ENCODE results near the gene ST7.

The ST7 gene

DNA sequence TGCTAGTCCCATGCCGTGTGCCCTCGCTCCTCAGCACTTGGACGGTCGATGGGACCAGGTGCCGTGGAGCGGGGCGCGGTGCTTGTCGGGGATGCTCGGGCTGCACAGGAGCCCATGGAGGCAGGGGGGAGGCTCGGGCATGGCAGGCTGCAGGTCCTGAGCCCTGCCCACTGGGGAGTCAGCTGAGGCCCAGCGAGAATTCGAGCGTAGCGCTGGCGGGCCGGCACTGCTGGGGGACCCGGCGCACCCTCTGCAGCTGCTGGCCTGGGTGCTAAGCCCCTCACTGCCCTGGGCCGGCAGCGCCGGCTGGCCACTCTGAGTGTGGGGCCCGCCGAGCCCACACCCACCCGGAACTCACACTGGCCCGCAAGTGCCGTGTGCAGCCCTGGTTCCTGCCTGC lies 44.7 kb downstream of the ST7 start:
- TF ChIP-seq, protein P1, sequence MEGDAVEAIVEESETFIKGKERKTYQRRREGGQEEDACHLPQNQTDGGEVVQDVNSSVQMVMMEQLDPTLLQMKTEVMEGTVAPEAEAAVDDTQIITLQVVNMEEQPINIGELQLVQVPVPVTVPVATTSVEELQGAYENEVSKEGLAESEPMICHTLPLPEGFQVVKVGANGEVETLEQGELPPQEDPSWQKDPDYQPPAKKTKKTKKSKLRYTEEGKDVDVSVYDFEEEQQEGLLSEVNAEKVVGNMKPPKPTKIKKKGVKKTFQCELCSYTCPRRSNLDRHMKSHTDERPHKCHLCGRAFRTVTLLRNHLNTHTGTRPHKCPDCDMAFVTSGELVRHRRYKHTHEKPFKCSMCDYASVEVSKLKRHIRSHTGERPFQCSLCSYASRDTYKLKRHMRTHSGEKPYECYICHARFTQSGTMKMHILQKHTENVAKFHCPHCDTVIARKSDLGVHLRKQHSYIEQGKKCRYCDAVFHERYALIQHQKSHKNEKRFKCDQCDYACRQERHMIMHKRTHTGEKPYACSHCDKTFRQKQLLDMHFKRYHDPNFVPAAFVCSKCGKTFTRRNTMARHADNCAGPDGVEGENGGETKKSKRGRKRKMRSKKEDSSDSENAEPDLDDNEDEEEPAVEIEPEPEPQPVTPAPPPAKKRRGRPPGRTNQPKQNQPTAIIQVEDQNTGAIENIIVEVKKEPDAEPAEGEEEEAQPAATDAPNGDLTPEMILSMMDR (IDR thresholded peaks at IDR 0.05; ENCODE audit: low read depth, low read length, missing control alignments): no peak
- in situ Hi-C loops (cut with HindIII; ENCODE audit: low sequenced_read_pairs): no loop called here
- no peak for DNase-seq (ENCODE audit: low read depth)
- H3K4me3 ChIP-seq (ENCODE audit: low read depth, low read length): no peak overlapping the region

DNA sequence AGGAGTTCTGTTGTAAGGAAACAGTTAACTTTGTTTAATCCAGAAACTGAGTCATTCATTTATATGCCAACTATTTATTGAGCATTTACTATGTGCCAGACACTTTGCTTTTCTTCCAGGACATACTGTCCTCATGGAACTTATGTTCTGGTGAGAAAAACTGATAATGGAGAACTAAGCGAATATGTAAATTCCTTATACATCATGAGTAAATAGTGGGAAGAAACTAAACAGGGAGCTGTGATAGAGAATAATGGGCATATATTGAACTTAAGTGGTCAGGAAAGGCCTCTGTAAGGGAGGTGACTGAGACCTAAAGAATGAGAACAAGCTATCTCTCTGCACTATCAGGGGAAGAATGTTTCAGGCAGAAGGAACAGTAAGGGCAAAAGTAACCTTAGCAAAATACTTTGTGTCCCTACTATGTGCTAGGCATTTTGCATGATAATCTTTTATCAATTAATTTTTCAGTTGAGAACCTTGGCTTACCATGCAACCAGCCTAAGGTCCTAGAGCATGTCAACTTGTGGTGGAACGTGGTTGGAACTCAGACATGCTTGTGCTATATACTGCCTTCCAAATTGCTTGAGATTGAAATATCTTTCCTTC lies 45.4 kb downstream of the ST7 start:
- in situ Hi-C loops (cut with HindIII; ENCODE audit: low sequenced_read_pairs): no loop called here
- no peak overlapping the region for H3K4me3 ChIP-seq (ENCODE audit: low read depth, low read length)
- no peak for DNase-seq (ENCODE audit: low read depth)
- TF ChIP-seq, protein P1 (IDR thresholded peaks at IDR 0.05; ENCODE audit: low read depth, low read length, missing control alignments): no peak

DNA sequence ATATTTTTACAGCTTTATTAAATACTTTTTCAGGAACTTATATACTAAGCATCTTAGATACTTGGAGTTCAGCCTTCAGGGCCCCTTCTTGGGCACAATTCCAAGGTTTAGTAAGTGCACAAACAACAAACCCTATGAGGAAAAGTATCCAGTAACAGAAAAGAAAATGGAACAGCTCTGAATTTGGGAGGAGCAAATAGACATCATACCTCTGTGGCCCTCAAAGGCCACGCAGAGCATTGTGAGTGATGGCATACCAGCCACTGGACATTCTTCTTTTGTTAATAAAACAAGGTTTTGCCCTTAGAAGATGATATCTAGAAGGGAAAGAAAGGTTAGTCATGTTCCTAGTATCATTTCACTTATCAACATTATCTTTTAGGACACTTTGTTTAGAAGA lies 46.0 kb downstream of the ST7 start:
- no peak for DNase-seq (ENCODE audit: low read depth)
- in situ Hi-C loops (cut with HindIII; ENCODE audit: low sequenced_read_pairs): no loop called here
- no peak overlapping the region for H3K4me3 ChIP-seq (ENCODE audit: low read depth, low read length)
- TF ChIP-seq, protein P1 (IDR thresholded peaks at IDR 0.05; ENCODE audit: low read depth, low read length, missing control alignments): no peak

DNA sequence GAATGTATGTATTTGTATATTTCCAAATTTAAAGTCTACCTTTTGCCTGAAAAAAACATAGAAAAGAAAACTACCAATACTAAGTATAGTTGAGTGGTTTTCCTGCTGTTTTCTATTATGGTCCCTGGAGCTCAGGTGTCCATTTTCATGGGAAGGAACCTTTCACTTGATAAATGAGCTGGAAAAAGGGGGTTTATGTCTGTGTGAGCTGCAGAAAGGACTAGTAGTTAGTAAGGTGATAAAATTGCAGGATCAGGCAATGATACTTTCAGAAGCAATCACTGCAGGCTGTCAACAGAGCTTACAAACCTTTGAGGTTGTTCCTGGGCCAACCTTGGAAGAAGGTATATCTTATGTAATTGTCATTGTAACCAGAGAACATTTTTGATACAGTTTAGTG lies 48.0 kb downstream of the ST7 start:
- in situ Hi-C loops (cut with HindIII; ENCODE audit: low sequenced_read_pairs): no loop called here
- H3K4me3 ChIP-seq (ENCODE audit: low read depth, low read length): no peak overlapping the region
- TF ChIP-seq, protein P1 (IDR thresholded peaks at IDR 0.05; ENCODE audit: low read depth, low read length, missing control alignments): no peak
- DNase-seq (ENCODE audit: low read depth): no peak

DNA sequence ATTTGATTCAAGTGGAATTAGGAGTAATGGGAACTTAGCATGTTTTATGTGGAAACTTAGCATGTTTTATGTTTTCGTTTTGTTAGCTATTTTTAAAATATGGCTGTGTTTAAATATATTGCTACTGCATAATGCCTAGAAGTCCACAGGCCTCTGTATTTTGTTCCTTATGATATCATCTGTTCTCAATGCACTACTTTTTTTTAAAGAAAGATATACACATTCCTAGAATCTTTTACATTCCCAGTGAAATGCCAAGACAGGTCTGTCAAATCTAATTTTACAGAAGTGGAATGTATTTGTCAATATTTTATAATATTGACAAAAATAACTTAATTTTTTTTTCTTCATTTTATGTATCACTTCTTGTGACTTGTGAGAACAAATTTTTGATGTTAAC lies 51.6 kb downstream of the ST7 start:
- TF ChIP-seq, protein P1 (IDR thresholded peaks at IDR 0.05; ENCODE audit: low read depth, low read length, missing control alignments): no peak
- no peak for DNase-seq (ENCODE audit: low read depth)
- in situ Hi-C loops (cut with HindIII; ENCODE audit: low sequenced_read_pairs): no loop called here
- H3K4me3 ChIP-seq (ENCODE audit: low read depth, low read length): no peak overlapping the region

DNA sequence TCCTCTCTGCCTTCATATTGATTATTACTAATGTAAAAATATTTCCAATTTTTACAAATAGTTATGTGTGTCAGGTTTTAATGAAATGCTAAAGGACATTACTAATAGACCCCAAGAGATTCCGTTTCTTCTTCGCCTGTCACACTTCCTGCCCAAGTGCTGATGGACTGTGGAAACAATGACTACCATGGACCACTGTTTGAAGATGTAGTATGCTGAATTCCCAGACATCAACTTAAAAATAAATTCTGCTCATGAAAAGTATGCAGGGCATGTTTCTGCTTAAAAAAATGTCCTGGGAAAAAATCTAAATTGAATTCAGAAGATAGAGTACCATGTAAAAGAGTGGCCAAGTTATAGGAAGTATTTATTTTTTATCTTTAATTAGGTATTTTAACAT lies 52.1 kb downstream of the ST7 start:
- DNase-seq (ENCODE audit: low read depth): no peak
- in situ Hi-C loops (cut with HindIII; ENCODE audit: low sequenced_read_pairs): no loop called here
- no peak overlapping the region for H3K4me3 ChIP-seq (ENCODE audit: low read depth, low read length)
- TF ChIP-seq, protein P1 (IDR thresholded peaks at IDR 0.05; ENCODE audit: low read depth, low read length, missing control alignments): no peak
